Measurements from ENCODE around the gene ANKLE2.
"Not testable (repeated sequence)": the region's sequence is repeated elsewhere in the genome, so short reads cannot be mapped to it uniquely, and the experiment has no call there.

The ANKLE2 gene

DNA sequence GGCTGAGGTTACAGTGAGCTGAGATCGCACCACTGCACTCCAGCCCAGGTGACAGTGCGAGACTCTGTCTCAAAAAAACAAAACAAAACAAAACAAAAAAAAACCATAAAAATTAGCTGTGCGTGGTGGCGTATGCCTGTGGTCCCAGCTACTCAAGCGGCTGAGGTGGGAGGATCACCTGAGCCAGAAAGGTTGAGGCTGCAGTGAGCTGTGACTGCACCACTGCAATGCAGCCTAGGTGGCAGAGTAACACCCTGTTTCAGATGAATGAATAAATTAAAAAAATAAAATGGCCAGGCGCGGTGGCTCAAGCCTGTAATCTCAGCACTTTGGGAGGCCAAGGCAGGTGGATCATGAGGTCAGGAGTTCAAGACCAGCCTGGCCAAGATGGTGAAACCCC is 8.0 kb downstream of the ANKLE2 start:
- not testable (repeated sequence) for FAIRE-seq; DNase-seq (ENCODE audit: extremely low spot score, insufficient read length, low read depth)

DNA sequence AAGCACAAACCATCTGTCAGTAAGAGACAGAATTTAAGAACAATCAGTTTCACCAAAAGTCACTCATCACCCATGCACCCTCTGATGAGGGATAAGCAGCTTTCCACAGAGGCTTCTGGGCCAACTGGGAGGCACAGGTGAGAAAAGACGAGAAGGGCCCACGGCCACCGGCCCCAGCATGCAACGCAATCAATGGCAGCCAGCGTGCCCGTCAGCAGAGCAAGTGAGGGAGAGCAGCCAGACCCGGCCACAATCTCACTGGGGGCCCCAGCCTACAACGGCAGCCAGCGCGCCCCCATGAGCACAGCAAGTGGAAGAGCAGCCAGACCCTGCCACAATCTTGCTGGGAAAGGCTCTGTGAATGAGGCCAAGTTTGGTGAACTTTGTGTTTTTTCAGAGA is 13.3 kb downstream of the ANKLE2 start:
- FAIRE-seq (no peak), DNase-seq (ENCODE audit: extremely low spot score, insufficient read length, low read depth) (no peak)

DNA sequence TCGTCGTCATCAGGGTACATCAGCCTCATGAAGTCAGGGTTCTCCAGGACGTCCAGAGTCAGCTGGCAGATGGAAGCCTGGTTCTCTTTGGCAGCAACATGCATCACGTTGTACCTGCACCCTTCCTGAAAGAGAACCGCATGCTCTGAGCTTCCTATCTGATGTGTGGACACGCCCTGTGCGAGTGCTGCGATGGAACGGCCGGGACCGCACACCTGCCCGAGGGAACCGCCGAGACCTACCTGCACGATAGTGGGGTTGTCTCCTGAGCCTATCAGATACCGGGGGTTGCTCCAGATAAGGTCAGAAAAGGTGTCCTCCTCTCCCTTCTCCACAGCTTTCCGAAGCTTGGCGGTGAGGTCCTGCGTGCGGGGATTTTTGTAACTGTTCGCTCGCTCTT is 13.7 kb downstream of the ANKLE2 start:
- no peak for DNase-seq (ENCODE audit: extremely low spot score, insufficient read length, low read depth)
- no peak for FAIRE-seq

DNA sequence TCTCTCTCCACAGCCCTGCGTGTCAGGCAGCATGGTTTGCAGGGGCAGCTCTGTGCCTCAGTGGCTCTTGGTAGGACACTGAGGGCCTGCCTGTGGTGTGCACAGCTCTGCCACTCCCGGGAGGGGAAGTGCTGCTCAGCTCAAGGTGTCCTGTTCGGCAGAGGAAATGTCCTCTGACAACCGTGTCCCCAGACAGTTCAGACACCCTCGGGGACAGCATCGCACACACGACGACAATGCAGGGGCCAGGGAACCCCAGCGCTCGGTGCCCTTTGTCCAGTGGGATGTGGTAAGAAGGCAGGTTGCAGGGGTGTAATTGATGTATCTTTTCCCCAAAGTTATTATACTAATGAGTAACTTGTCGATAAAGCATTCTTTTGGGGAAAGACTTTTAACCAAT is 14.2 kb downstream of the ANKLE2 start:
- FAIRE-seq: no peak

DNA sequence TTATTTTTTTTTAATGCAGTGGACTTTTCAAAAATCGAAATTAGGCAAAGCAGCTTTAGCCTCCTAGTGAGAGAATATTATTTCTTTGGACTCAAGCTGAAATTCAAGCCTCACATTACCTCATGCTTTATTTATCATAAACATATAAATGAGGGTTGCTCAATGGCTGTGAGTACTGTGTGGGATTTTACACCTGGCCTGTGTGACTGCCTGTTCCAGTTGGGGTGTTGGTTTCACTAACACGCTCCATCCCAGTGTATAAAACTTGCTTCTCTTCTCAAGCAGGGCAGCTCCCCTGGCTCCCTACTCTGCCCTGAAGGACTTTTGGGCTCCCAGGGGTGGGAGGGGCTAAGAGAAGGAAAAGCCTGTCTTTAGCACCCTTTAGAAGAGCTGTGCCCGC is 15.0 kb downstream of the ANKLE2 start:
- FAIRE-seq (no peak), DNase-seq (ENCODE audit: extremely low spot score, insufficient read length, low read depth) (no peak)

More for the DNA sequence above, 14.2 kb downstream of the ANKLE2 start:
- DNase-seq (ENCODE audit: extremely low spot score, insufficient read length, low read depth): no peak

DNA sequence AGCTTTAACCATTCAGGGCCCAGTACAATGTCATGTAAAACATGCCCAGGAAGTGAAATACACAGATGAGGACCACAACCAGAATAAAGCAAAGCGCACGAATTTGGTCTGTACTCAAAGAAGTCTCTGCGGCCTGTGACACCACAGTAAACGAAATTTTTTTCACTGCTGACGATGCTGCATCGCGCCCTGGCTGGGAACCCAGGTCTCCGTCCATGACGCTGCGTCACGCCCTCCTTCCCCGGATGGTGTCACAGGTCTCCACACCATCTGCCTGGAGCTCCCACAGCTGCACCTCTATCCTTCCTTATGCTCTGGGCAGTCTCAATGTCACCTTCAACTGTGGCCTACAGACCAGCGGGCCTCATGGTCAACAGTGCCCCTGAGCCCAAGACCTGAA is 17.8 kb downstream of the ANKLE2 start:
- DNase-seq (ENCODE audit: extremely low spot score, insufficient read length, low read depth) (no peak), FAIRE-seq (no peak)

DNA sequence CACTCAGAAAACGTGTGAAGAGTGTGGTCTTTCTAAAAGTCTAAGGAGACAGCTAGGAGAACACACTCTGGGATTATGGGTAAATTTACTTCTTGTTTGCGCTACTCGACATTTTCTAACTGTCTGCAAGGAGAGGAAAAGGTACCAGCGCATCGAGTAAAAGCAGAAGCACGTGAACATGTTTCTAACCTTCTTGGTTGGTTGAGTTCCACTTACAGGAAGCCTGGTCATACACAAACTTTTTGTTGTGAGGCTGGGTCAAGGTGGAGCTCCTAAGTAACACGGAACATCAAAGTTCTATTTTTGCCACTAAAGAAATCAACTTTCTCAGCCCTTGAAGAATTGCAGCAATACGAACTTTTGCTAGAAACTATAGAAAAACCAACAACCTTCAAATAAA is 20.0 kb downstream of the ANKLE2 start:
- no peak for FAIRE-seq
- no peak for DNase-seq (ENCODE audit: extremely low spot score, insufficient read length, low read depth)

DNA sequence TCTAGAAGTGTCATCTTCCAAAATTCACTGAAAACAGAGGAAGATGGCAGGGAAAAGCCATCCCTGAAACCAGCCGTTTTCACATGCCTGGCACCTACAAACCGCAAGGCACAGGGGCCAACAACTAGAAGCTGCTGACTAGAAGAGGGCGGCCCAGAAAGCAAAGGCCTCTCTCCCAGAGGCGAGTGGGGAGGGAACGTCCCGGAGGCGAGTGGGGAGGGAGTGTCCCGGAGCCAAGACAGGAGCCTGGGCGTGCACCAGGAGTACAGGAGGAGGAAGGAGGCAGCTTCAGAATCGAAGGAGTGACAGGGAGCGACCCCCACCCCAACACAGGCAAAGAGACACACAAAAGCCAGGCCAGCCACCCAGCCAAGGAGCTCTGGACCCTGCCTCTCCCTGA is 21.0 kb downstream of the ANKLE2 start:
- no peak for DNase-seq (ENCODE audit: extremely low spot score, insufficient read length, low read depth)
- FAIRE-seq: no peak

DNA sequence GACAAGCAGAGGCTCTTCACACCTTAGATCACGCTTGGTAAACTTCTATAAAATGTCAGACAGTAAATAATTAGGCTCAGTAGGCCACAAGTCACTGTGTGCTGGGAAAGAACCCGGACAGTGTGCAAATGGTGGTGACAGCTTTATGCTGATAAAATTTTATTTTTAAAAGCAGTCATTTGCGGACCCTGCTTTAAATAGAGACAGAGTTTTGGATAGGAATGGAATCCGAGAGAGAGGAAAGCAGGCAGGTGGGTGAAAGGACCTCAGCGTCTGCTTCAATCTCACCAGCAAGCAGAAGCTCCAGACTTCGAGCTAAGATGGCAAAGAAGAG is 21.4 kb downstream of the ANKLE2 start:
- DNase-seq (ENCODE audit: extremely low spot score, insufficient read length, low read depth) (no peak), FAIRE-seq (no peak)

DNA sequence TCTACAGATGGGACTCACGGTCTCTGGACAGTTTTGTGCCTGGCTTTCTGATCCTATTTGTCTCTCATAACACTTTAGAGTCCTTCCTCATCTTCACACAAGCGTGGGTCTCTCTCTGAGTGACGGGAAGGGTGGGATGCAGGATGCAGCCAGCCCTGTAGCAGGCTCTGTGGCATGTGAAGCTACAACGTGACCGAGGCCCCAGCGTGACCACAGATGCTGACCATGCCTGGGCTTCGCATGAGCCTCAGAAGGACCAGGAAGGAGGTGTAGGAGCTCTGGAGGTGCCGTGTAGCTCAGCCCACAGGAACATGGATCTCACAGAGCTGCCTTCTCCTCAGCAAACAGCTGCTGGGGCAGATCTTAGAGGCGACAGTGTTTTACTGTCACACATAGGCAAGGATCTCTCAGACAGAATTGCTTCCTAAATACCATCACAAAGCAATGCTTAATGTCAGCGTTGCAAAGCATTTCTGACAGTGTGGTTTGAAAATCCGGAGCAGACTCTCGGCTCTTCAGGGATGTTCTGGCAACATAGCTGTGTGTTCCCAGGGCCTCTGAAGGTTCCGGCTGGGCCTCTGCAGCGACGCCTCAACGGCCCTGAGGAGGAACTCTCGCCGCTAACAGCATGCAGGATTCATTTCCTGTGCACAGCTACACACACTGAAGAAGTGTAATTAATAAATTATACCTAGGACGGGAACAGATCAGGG is 21.9 kb downstream of the ANKLE2 start:
- DNase-seq (ENCODE audit: extremely low spot score, insufficient read length, low read depth) (no peak), FAIRE-seq (no peak)

DNA sequence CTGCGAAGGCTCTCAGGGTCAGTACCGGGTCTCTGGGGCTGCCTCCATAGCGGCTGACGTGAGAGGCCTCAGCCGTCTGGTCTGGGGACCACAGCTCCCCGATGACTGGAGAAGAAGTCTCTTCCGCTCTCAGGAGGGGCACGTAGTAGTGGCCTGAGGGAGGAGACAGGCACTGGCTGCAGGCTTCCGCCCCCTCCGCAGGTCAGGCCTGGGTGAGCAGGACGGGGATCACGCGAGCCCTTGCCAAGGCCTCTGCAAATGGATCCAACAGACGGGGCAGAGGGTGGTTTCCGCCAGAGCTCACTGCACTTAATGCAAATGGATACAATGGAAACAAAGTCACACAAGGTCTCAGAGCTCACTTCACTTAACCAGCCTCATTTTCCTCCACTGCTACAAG is 24.7 kb downstream of the ANKLE2 start:
- DNase-seq (ENCODE audit: extremely low spot score, insufficient read length, low read depth): no peak
- FAIRE-seq: no peak

DNA sequence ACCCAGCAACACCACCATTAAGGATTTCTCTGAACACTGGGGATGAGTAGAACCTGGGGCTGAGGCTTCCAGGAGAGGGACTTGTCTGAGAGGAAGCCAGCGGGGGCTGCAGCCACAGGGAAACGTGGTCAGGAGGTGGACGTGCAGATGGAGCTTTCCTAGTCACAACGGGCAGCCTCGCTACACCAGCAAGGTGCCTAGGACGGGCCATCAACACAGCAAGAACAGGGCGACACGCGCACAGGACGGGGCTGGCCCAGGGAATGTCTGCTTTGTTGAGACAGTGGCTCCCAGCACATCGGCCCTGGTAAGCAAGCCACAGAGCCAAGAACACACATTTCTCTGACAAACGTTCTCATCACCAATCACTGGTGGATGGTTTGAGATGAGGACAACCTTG is 25.3 kb downstream of the ANKLE2 start:
- FAIRE-seq (no peak), DNase-seq (ENCODE audit: extremely low spot score, insufficient read length, low read depth) (no peak)

DNA sequence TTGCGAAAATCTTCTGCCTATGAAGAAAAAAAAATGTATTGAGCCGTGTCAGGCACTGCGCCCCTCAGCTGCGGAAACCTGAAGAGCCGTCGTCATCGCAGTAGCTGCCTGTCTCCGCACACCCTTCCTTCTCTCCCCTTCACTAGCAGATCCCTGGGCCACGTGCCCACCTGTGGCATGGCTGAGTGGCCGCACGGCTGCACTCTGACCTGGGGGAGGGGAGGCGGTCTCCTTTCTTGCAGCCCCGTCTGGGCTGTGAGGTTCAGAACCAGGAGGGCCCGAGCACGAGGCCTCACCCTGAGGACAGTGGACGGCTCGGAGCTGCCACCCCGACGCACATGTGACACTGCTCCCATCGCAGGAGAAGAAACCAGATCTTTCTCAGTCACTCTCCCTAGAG is 26.1 kb downstream of the ANKLE2 start:
- FAIRE-seq: no peak
- DNase-seq (ENCODE audit: extremely low spot score, insufficient read length, low read depth): no peak

DNA sequence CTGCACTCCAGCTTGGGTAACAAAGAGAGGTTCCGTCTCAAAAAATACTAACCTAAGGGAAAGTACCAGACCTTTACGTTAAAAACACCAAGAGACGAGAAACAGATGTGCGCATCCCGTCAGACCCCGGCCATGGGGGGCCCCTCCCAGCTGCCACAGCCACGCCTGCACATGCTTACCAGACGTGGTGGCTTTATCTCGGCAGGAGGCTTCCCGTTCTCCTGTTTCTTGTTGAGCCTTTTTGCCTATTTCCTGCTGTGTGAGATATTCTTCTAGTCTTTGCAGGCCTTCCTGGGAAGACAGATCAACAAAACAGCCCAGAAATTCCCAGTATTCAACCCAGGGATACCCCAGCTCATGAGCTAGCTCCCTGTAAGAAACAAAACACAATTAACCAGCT is 27.4 kb downstream of the ANKLE2 start:
- FAIRE-seq (no peak), DNase-seq (ENCODE audit: extremely low spot score, insufficient read length, low read depth) (no peak)

DNA sequence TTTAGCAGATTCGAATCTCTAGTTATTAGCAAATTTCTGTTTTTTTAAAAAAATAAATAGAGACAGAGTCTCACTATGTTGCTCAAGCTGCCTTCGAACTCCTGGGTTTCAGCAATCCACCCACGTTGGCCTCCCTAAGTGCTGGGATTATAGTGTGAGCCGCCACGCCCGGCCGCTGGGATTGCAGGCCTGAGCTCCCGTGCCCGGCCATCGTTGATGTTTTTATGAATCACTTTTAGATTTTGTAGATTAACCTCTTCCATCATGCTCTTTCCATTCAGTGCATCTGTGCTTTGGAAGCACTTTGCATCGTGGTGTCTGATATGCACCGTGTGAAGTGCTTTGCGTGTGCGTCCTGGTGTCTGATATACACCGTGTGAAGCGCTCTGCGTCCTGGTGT is 30.1 kb downstream of the ANKLE2 start:
- no peak for FAIRE-seq
- DNase-seq (ENCODE audit: extremely low spot score, insufficient read length, low read depth): no peak

DNA sequence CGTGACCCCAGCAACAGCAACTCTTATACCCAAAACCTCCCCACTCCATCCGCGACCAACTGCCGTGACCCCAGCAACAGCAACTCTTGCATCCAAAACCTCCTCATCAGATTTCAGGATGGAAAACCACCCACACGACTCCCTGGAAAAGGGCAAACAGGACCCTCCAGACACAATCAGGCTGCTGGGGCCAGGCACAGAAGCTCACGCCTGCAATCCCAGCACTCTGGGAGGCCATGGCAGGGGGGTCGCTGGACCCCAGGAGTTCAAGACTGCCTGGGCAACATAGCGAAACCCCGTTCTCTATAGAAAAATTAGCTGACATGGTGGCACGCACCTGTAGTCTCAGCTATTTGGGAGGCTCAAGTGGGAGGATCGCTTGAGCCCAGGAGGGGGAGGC is 31.3 kb downstream of the ANKLE2 start:
- no peak for FAIRE-seq
- no peak for DNase-seq (ENCODE audit: extremely low spot score, insufficient read length, low read depth)

DNA sequence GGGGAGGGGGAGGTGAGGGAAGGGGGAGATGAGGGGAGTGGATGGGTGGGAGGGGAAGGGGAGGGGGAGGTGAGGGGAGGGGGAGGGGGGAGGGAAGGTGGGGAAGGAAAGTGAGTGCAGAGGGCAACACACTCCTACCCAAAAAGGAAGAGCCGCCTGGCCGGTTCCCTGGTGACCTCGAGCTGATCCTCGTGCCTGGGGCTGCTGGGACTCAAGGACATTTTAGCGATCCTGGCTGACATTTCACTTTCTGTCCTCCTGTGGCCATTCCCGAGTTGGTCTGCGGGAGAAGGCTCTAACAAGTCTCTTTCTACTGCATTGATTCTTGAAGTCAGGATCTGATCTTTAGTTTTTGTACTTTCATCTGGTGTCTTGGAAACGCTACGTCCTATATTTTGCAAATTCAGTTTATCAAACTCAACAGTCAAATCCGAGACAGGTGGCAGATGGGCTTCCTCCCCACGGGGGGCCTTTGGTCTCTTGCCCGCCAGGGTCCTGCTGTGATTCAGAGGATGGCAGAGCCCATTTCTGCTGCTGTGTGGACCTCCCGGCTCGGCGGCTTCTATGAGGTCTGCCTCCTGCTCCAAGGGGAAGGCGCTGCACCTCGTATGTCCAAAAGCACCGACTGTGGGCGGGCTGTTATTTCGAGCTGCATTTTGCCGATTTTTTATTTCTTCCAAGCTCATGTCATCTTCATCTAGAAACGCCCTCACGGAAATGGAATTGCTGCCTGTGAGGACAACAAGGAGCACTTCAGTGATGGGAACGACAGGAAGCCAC is 31.9 kb downstream of the ANKLE2 start:
- no peak for DNase-seq (ENCODE audit: extremely low spot score, insufficient read length, low read depth)
- no peak for FAIRE-seq

DNA sequence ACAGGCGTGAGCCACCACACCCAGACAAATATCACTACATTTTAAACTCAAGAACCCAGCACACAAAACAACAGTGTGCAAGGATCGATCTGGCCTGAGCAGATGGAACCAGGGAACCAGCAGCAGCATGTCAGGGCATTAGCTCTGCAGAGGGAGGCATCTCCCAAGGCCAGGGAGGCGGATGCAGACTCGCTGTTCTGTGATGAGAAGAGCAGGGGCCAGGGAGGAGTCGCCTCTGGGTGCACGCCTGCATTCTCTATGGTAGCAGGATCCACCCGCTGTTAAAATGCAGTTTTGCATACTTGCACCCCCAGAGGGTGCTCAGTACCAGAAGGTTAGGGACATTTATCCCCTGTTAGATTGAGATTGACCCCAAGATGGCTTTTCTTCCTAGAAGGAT is 33.1 kb downstream of the ANKLE2 start:
- DNase-seq (ENCODE audit: extremely low spot score, insufficient read length, low read depth): no peak
- FAIRE-seq: no peak

DNA sequence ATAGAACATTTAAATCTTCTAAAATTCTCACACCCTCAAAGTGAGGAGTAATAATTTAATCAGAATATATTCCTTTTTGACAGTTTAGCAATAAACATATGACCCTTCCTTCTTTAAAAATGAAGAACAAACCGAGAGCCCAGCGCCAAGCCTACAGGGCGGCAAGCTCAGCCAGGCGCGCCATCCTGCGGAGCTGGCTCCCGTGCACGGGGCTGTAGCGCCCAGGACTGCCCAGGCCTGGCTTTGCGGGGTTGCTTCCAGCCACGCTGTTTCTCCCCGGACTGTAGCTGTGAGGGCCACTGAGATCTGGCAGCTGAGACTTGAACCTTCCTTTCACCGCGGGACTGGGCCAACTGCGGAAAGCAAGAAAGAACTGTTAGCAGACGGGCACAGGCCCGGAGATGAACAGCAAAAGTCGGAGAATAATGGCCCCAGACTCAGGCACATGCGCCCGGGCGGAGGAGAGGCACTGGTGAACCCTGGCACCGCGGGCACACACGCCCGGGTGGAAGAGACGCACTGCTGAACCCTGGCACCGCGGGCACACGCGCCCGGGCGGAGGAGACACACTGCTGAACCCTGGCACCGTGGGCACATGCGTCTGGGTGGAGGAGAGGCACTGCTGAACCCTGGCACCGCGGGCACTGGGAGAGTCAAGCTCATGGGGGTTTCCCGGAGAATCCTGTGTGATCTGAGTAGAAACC is 34.4 kb downstream of the ANKLE2 start:
- DNase-seq (ENCODE audit: extremely low spot score, insufficient read length, low read depth): no peak
- no peak for FAIRE-seq

DNA sequence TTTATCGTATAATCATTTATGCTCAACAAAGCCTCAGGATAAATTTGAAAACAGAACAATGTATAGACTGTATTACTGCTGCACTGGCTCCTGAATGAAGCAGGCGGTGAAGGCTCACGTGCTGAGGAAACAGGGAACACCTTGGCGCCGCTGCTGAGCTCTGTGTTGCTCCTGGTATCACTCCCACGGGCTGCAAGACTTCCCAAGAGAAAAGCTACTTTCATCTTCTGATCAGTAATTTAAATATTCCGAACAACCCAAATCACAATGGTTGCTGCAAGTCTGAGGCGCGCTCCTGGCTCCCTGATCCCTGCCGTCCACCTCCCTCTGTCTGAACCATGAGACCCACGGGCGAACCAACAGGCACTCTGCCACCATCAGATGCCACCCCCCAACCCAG is 35.2 kb downstream of the ANKLE2 start:
- DNase-seq (ENCODE audit: extremely low spot score, insufficient read length, low read depth) (no peak), FAIRE-seq (no peak)

DNA sequence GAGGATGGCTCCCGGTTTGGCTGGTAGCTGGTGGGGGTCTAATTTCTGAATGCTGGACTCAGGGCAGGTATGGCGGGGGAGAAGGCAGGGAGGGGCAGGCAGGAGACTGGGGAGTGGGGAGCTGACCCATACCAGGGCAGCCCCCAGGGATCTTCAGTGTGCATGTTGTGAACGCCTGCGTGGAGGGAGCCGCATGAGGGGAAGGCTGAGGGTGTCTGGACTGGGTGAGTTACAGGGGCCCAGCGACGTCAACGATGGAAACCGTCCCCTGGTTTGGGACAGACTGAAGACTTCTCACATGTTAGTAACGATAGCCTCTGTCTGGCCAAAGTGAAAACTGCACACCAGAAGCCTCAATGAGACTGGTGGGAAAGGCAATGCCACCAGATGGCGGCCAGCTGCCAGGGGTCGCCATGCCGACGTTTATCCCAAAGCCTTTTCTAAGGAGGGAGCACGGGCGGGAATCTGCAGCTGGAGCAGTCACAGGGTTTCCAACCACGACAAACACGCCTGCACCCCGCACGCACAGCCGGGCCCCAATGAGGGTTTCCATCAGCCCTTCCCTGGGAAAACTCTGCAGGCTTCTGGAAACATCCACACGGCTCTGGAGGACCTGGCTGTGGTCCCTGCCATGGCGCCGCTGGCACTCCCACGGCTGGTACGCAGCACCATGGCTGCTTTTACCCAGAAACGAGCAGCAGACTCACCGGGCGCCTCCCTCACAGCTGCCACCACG is 37.0 kb downstream of the ANKLE2 start:
- FAIRE-seq (no peak), DNase-seq (ENCODE audit: extremely low spot score, insufficient read length, low read depth) (no peak)
